Measurements from ENCODE around the gene GAD1.

Gene GAD1

GRCh38 chr2:170816504-170817092, at the start of gene GAD1:
TSS of gene GAD1 (plus strand) at chr2:170816887. CDS start at chr2:170818592, 1,705 bp downstream.
- Histone ChIP-seq H3K27me3 (ENCODE audit: insufficient read depth, low read length, poor library complexity, severe bottlenecking) (peaks cover 4% of the 10 kb centered on the region), H3K79me2 (ENCODE audit: insufficient read depth, low read length) (no peaks in the 10 kb centered on the region), H3K9ac (ENCODE audit: low read depth, low read length, poor library complexity, severe bottlenecking) (no peak within 1 kb of the TSS), H3K4me2 (ENCODE audit: low read depth, low read length, poor library complexity, severe bottlenecking) (peak within 1 kb of the TSS; percentile 67), H3K9me2 (replicated peaks; ENCODE audit: low read depth, low read length) (no peaks in the 10 kb centered on the region), H3F3A (ENCODE audit: low read depth) (no peaks in the 10 kb centered on the region), H3K9me3 (ENCODE audit: insufficient read depth, low read depth, low read length) (no peaks in the 10 kb centered on the region), H3K4me1 (ENCODE audit: insufficient read depth, low read length, poor library complexity, severe bottlenecking) (peaks cover 8% of the 10 kb centered on the region), H3K4me3 (ENCODE audit: low read length, poor library complexity, severe bottlenecking) (peak within 1 kb of the TSS; percentile 58), H2AFZ (ENCODE audit: low read length) (no peak within 1 kb of the TSS), H4K20me1 (ENCODE audit: insufficient read depth, low read length, poor library complexity, severe bottlenecking) (no peaks in the 10 kb centered on the region), H3K36me3 (ENCODE audit: insufficient read depth, low read length) (no peaks in the 10 kb centered on the region)
- TF ChIP-seq, protein P1, sequence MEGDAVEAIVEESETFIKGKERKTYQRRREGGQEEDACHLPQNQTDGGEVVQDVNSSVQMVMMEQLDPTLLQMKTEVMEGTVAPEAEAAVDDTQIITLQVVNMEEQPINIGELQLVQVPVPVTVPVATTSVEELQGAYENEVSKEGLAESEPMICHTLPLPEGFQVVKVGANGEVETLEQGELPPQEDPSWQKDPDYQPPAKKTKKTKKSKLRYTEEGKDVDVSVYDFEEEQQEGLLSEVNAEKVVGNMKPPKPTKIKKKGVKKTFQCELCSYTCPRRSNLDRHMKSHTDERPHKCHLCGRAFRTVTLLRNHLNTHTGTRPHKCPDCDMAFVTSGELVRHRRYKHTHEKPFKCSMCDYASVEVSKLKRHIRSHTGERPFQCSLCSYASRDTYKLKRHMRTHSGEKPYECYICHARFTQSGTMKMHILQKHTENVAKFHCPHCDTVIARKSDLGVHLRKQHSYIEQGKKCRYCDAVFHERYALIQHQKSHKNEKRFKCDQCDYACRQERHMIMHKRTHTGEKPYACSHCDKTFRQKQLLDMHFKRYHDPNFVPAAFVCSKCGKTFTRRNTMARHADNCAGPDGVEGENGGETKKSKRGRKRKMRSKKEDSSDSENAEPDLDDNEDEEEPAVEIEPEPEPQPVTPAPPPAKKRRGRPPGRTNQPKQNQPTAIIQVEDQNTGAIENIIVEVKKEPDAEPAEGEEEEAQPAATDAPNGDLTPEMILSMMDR (conservative IDR thresholded peaks at IDR 0.05; ENCODE audit: low read length): no peak
- no peak for TF ChIP-seq EZH2phosphoT487 (IDR thresholded peaks at IDR 0.05; ENCODE audit: borderline replicate concordance)

GRCh38 chr2:170770008-170770605, 46.6 kb upstream of the GAD1 start, which contains the start of gene ERICH2:
TSS of gene ERICH2 (plus strand) at chr2:170770378. CDS start at chr2:170770682, 304 bp downstream.
- Histone ChIP-seq H3K9me3 (ENCODE audit: insufficient read depth, low read depth, low read length) (no peaks in the 10 kb centered on the region), H3K36me3 (ENCODE audit: insufficient read depth, low read length) (no peaks in the 10 kb centered on the region), H3F3A (ENCODE audit: low read depth) (no peaks in the 10 kb centered on the region), H2AFZ (ENCODE audit: low read length) (no peak within 1 kb of the TSS), H3K9me2 (replicated peaks; ENCODE audit: low read depth, low read length) (no peaks in the 10 kb centered on the region), H3K4me2 (ENCODE audit: low read depth, low read length, poor library complexity, severe bottlenecking) (no peak within 1 kb of the TSS), H3K9ac (ENCODE audit: low read depth, low read length, poor library complexity, severe bottlenecking) (no peak within 1 kb of the TSS), H4K20me1 (ENCODE audit: insufficient read depth, low read length, poor library complexity, severe bottlenecking) (no peaks in the 10 kb centered on the region), H3K27me3 (ENCODE audit: insufficient read depth, low read length, poor library complexity, severe bottlenecking) (no peaks in the 10 kb centered on the region), H3K4me3 (ENCODE audit: low read length, poor library complexity, severe bottlenecking) (no peak within 1 kb of the TSS), H3K79me2 (ENCODE audit: insufficient read depth, low read length) (no peaks in the 10 kb centered on the region), H3K4me1 (ENCODE audit: insufficient read depth, low read length, poor library complexity, severe bottlenecking) (no peaks in the 10 kb centered on the region)
- no peak for TF ChIP-seq EZH2phosphoT487 (IDR thresholded peaks at IDR 0.05; ENCODE audit: borderline replicate concordance)
- TF ChIP-seq, protein P1 (conservative IDR thresholded peaks at IDR 0.05; ENCODE audit: low read length): no peak

GRCh38 chr2:170770606-170771420, 45.9 kb upstream of the GAD1 start:
- Histone ChIP-seq H3K4me1 (ENCODE audit: insufficient read depth, low read length, poor library complexity, severe bottlenecking) (no peaks in the 10 kb centered on the region), H3K9me3 (ENCODE audit: insufficient read depth, low read depth, low read length) (no peaks in the 10 kb centered on the region), H3K36me3 (ENCODE audit: insufficient read depth, low read length) (no peaks in the 10 kb centered on the region), H3K27me3 (ENCODE audit: insufficient read depth, low read length, poor library complexity, severe bottlenecking) (no peaks in the 10 kb centered on the region), H3K79me2 (ENCODE audit: insufficient read depth, low read length) (no peaks in the 10 kb centered on the region), H3K9ac (ENCODE audit: low read depth, low read length, poor library complexity, severe bottlenecking) (no peak overlapping the region), H2AFZ (ENCODE audit: low read length) (no peak overlapping the region), H3K9me2 (replicated peaks; ENCODE audit: low read depth, low read length) (no peaks in the 10 kb centered on the region), H3K4me2 (ENCODE audit: low read depth, low read length, poor library complexity, severe bottlenecking) (no peak overlapping the region), H4K20me1 (ENCODE audit: insufficient read depth, low read length, poor library complexity, severe bottlenecking) (no peaks in the 10 kb centered on the region), H3F3A (ENCODE audit: low read depth) (no peaks in the 10 kb centered on the region), H3K4me3 (ENCODE audit: low read length, poor library complexity, severe bottlenecking) (no peak overlapping the region)
- TF ChIP-seq EZH2phosphoT487 (IDR thresholded peaks at IDR 0.05; ENCODE audit: borderline replicate concordance): no peak
- TF ChIP-seq, protein P1 (conservative IDR thresholded peaks at IDR 0.05; ENCODE audit: low read length): no peak
